ENCODE measurements around the gene TBRG4. TPM values are rescaled to one million over a fixed set of nuclear protein-coding genes. Genes with fewer than 3 reads are reported as not detected.
A peak's percentile ranks its signal among the peaks of the same experiment; 100 is the strongest.

Gene TBRG4
- 49.8 TPM for total RNA-seq (2013)
- polyA plus RNA-seq = 10 to 100 TPM; 32.7 to 42.2 (median 38.4) TPM
- polyA minus RNA-seq = 59.2 and 65.1 TPM in 2 replicates
- 16.9 to 40.1 (median 31.5) reads per million in 11 experiments for total RNA-seq

DNA sequence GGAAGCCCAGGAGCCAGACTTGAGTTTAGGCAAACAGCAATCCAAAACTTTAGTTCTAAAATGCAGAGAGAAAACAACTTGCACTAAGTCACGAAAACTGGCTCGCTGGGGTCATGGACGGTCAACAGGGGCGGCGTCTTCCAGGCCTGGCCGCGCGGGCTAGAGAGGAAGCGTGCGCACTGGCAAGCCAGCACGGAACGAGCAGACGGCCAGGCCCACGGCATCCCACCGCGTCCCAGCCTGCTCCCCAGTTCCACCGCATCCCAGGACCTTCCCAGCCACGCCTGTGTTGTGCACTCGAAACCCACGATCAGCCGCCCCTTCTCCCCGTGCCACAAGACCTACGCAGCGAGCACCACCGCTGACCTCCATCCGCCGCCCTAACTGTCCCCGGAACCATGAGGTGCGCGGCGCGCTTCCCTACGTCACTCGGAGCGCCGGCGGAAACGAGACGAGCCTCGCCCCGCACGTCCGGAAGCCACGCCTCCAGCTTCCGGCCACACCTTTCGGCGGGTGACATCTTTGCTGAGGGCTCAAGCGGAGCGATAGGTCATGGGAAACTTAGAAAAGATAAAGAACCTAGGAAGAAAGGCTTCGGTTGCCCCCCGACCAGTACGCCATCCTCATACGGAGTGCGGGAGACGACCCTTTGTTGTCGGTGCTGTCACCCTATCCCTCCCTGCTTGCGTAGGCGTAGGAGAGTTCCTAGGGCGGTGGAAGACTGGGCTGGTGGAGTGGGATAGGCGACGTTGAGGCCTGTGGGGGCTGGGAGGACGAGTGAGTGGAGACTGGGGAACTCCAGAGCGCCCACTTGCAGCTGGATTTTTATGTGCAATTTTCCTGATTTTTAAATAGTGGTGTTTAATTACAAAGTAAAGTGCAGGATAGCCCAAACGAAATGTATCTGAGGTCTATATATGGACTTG is at the start of gene TBRG4:
TBRG4 (minus strand) TSS at position 400 of the 926 bp plus-strand sequence. CDS start 2,460 bp downstream, outside the sequence.
- Histone ChIP-seq H3K27me3 (ENCODE audit: control insufficient read depth in 2 of 2, insufficient read depth in 2 of 2, low read length in 2 of 2) (no peaks in the 10 kb centered on the region), H3K4me2 (replicated peaks; ENCODE audit: extremely low read depth, low read length, poor library complexity, severe bottlenecking) (peak within 1 kb of the TSS; percentile 81), H4K20me1 (ENCODE audit: insufficient read depth, low read length) (peaks cover 21% of the 10 kb centered on the region), H3K36me3 (replicated peaks in 1 of 2; ENCODE audit: control insufficient read depth in 1 of 2, insufficient read depth in 2 of 2, low read length in 2 of 2) (peaks cover 26 to 29% of the 10 kb centered on the region in 2 donors), H3K79me2 (ENCODE audit: insufficient read depth, low read length) (peaks cover 46% of the 10 kb centered on the region), H3K9me3 (replicated peaks in 1 of 2; ENCODE audit: control insufficient read depth in 1 of 2, insufficient read depth in 1 of 2, low read length in 2 of 2) (no peaks in the 10 kb centered on the region), H3K4me3 (replicated peaks in 1 of 3; ENCODE audit: low read depth in 2 of 3, low read length in 3 of 3) (peak within 1 kb of the TSS; percentile 64 to 86 (median 85)), H3K4me1 (ENCODE audit: control insufficient read depth in 1 of 2, insufficient read depth in 2 of 2, low read length in 2 of 2) (peaks cover 25 to 49% of the 10 kb centered on the region in 2 donors), H2AFZ (ENCODE audit: insufficient read depth, low read depth, low read length, poor library complexity, severe bottlenecking) (peak within 1 kb of the TSS; percentile 74), H3K27ac (ENCODE audit: low read depth in 1 of 2, low read length in 2 of 2) (peak within 1 kb of the TSS; percentile 93 to 98), H3K9ac (ENCODE audit: insufficient read depth, low read length, poor library complexity, severe bottlenecking) (peak within 1 kb of the TSS; percentile 81)
- peaks cover 0 to 5% (median 2%) of the 10 kb centered on the region in 3 donors for H3K27me3 Mint-ChIP-seq (ENCODE audit: low read depth in 3 of 3)
- H3K27ac Mint-ChIP-seq = peak within 1 kb of the TSS; percentile 98 to 99 (median 99)
- intact Hi-C loops (cut with micrococcal nuclease) = loop anchor here (5.0 to 10.0 kb wide), 4 partner anchors 134 to 537 kb away; partner anchors contain the start of genes DDX56 (in 1 of the 2), MYO1G (in 1 of the 2), PURB (in 1 of the 2) and TMED4 (in 1 of the 2)
- TF ChIP-seq, protein P1, sequence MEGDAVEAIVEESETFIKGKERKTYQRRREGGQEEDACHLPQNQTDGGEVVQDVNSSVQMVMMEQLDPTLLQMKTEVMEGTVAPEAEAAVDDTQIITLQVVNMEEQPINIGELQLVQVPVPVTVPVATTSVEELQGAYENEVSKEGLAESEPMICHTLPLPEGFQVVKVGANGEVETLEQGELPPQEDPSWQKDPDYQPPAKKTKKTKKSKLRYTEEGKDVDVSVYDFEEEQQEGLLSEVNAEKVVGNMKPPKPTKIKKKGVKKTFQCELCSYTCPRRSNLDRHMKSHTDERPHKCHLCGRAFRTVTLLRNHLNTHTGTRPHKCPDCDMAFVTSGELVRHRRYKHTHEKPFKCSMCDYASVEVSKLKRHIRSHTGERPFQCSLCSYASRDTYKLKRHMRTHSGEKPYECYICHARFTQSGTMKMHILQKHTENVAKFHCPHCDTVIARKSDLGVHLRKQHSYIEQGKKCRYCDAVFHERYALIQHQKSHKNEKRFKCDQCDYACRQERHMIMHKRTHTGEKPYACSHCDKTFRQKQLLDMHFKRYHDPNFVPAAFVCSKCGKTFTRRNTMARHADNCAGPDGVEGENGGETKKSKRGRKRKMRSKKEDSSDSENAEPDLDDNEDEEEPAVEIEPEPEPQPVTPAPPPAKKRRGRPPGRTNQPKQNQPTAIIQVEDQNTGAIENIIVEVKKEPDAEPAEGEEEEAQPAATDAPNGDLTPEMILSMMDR (IDR thresholded peaks at IDR 0.05) = peak; percentile 24
- H3K4me3 Mint-ChIP-seq = peak within 1 kb of the TSS; percentile 98 to 99
- peak; percentile 92 to 96 (median 94) for DNase-seq
- H3K9me3 Mint-ChIP-seq = peaks cover 0 to 2% (median 0%) of the 10 kb centered on the region in 7 donors
- H3K36me3 Mint-ChIP-seq = peaks cover 24 to 29% of the 10 kb centered on the region in 2 donors
- 0% methylated on average over 58 of the region's 64 CpGs for WGBS (ENCODE audit: insufficient coverage)
- peaks cover 44% of the 10 kb centered on the region for H3K4me1 Mint-ChIP-seq

DNA sequence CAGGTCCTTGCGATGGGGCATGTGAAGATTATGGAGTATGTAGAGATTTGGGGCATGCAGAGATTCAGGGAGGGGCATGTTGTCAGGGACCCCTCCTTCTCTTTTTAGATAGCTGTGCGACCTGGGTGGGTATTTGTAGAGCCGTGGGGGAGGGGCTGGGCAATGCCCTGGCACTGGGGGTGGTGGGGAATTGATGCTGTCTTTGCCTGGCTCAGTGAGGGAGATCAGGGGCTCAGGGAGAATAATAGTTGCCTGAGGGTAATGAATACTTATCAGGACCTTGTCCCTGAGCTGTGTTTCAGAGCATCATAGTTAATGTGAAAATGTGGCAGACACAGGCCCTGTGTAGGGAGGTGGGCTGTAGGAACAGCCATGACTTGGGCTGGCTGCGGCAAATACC is 49.6 kb upstream of the TBRG4 start:
- Histone ChIP-seq H2AFZ (ENCODE audit: insufficient read depth, low read depth, low read length, poor library complexity, severe bottlenecking) (no peak overlapping the region), H3K79me2 (ENCODE audit: insufficient read depth, low read length) (no peaks in the 10 kb centered on the region), H3K9me3 (replicated peaks in 1 of 2; ENCODE audit: control insufficient read depth in 1 of 2, insufficient read depth in 1 of 2, low read length in 2 of 2) (peaks cover 7 to 16% of the 10 kb centered on the region in 2 donors), H3K4me2 (replicated peaks; ENCODE audit: extremely low read depth, low read length, poor library complexity, severe bottlenecking) (no peak overlapping the region), H4K20me1 (ENCODE audit: insufficient read depth, low read length) (no peaks in the 10 kb centered on the region), H3K9ac (ENCODE audit: insufficient read depth, low read length, poor library complexity, severe bottlenecking) (no peak overlapping the region), H3K4me3 (replicated peaks in 1 of 3; ENCODE audit: low read depth in 2 of 3, low read length in 3 of 3) (no peak overlapping the region), H3K36me3 (replicated peaks in 1 of 2; ENCODE audit: control insufficient read depth in 1 of 2, insufficient read depth in 2 of 2, low read length in 2 of 2) (no peaks in the 10 kb centered on the region), H3K27me3 (ENCODE audit: control insufficient read depth in 2 of 2, insufficient read depth in 2 of 2, low read length in 2 of 2) (peaks cover 4 to 32% of the 10 kb centered on the region in 2 donors), H3K4me1 (ENCODE audit: control insufficient read depth in 1 of 2, insufficient read depth in 2 of 2, low read length in 2 of 2) (peaks cover 12 to 20% of the 10 kb centered on the region in 2 donors), H3K27ac (ENCODE audit: low read depth in 1 of 2, low read length in 2 of 2) (no peak overlapping the region)
- H3K4me1 Mint-ChIP-seq = peaks cover 15% of the 10 kb centered on the region
- H3K9me3 Mint-ChIP-seq = peaks cover 14 to 22% (median 19%) of the 10 kb centered on the region in 7 donors
- peaks cover 24 to 42% (median 35%) of the 10 kb centered on the region in 3 donors for H3K27me3 Mint-ChIP-seq (ENCODE audit: low read depth in 3 of 3)
- WGBS (ENCODE audit: insufficient coverage) = 100% methylated on average over 2 of the region's 4 CpGs
- H3K4me3 Mint-ChIP-seq = peak overlapping the region in 1 of 2 donors; percentile 9
- DNase-seq = no peak
- peak overlapping the region in 1 of 7 donors; percentile 47 for H3K27ac Mint-ChIP-seq
- H3K36me3 Mint-ChIP-seq = no peaks in the 10 kb centered on the region
- intact Hi-C loops (cut with micrococcal nuclease) = no loop called here
- TF ChIP-seq, protein P1 (IDR thresholded peaks at IDR 0.05) = no peak
